Measurements from ENCODE around the gene SPECC1L. TPM values are rescaled to one million over a fixed set of nuclear protein-coding genes. Genes with fewer than 3 reads are reported as not detected.

The SPECC1L gene
- total RNA-seq, 1 experiment from 2014 or later = 40.8 TPM

DNA sequence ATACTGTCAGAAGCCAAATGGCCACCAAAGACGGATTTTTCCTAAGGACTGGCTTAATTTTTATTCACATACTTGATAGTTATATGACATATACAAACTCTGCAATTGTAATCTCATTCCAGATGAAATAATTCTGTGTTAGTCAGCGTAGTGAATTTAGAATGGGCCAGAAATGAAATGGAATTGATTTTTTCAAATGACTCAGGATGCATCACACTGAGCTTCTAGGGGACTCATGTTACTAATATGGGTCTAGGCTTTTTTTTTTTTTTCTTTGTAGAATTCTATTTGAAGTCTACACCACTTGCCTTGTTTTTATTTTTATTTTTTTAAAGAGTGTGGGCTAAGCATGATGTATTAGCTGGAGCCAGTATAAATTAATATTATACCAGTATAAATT lies 62.7 kb downstream of the SPECC1L start (continued):
- TF ChIP-seq, protein P1, sequence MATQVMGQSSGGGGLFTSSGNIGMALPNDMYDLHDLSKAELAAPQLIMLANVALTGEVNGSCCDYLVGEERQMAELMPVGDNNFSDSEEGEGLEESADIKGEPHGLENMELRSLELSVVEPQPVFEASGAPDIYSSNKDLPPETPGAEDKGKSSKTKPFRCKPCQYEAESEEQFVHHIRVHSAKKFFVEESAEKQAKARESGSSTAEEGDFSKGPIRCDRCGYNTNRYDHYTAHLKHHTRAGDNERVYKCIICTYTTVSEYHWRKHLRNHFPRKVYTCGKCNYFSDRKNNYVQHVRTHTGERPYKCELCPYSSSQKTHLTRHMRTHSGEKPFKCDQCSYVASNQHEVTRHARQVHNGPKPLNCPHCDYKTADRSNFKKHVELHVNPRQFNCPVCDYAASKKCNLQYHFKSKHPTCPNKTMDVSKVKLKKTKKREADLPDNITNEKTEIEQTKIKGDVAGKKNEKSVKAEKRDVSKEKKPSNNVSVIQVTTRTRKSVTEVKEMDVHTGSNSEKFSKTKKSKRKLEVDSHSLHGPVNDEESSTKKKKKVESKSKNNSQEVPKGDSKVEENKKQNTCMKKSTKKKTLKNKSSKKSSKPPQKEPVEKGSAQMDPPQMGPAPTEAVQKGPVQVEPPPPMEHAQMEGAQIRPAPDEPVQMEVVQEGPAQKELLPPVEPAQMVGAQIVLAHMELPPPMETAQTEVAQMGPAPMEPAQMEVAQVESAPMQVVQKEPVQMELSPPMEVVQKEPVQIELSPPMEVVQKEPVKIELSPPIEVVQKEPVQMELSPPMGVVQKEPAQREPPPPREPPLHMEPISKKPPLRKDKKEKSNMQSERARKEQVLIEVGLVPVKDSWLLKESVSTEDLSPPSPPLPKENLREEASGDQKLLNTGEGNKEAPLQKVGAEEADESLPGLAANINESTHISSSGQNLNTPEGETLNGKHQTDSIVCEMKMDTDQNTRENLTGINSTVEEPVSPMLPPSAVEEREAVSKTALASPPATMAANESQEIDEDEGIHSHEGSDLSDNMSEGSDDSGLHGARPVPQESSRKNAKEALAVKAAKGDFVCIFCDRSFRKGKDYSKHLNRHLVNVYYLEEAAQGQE (IDR thresholded peaks at IDR 0.05; ENCODE audit: low read depth) = no peak
- TF ChIP-seq SRF (IDR thresholded peaks at IDR 0.05; ENCODE audit: low read depth) (0 out of 2 replicates have a peak, but pooled peaks have one; percentile 28), EZH2phosphoT487 (IDR thresholded peaks at IDR 0.05; ENCODE audit: borderline replicate concordance) (no peak), ZBTB33 (IDR thresholded peaks at IDR 0.05; ENCODE audit: extremely low read depth, insufficient replicate concordance, low read length) (no peak), ZFX (IDR thresholded peaks at IDR 0.05) (no peak), POLR2AphosphoS5 (IDR thresholded peaks at IDR 0.05; ENCODE audit: low read depth, low read length) (no peak), ELF1 (IDR thresholded peaks at IDR 0.05; ENCODE audit: borderline replicate concordance, low read depth) (no peak)

- H3K9me2 ChIP-seq (ENCODE audit: insufficient read depth) = no peaks in the 10 kb centered on the region
- ChIA-PET RAD21 (ENCODE audit: low non-redundant PET in 1 of 2, low total read pairs in 2 of 2, uncharacterized antibody in 2 of 2, unreplicated experiment in 2 of 2) (no interaction called here), POLR2A (no interaction called here), CTCF (interaction anchor here (1.1 kb wide), 1 partner anchor 186 kb away, joined by 3 read pairs; no protein-coding TSS in a partner anchor)
- H2AFZ ChIP-seq (ENCODE audit: low read depth, low read length, poor library complexity, severe bottlenecking) = no peak overlapping the region
- H3K36me3 ChIP-seq (ENCODE audit: control insufficient read depth in 1 of 2, insufficient read depth in 2 of 2, low read length in 2 of 2) = peaks cover 26 to 42% of the 10 kb centered on the region in 2 experiments
- H3K79me2 ChIP-seq (ENCODE audit: insufficient read depth, low read length) = peaks cover 31% of the 10 kb centered on the region; the same call in 1 of the 2 replicates
- no peak overlapping the region for H3K27ac ChIP-seq (ENCODE audit: low read depth, low read length)
- H3K9ac ChIP-seq (ENCODE audit: low read length) = no peak overlapping the region
- TF ChIP-seq CTCF (IDR thresholded peaks at IDR 0.05 in 2 of 3, conservative IDR thresholded peaks at IDR 0.05 in 1 of 3; ENCODE audit: borderline replicate concordance in 1 of 3, insufficient read depth in 1 of 3, low read depth in 2 of 3, low read length in 2 of 3) (no peak), CEBPB (IDR thresholded peaks at IDR 0.05; ENCODE audit: low read depth) (no peak), RAD21 (IDR thresholded peaks at IDR 0.05; ENCODE audit: low read depth) (no peak)
- intact Hi-C loops (cut with micrococcal nuclease) = no loop called here
- no peaks in the 10 kb centered on the region for H3K9me3 ChIP-seq (ENCODE audit: control insufficient read depth in 1 of 2, insufficient read depth in 1 of 2, low read depth in 1 of 2, low read length in 2 of 2)
- H3K27me3 ChIP-seq (ENCODE audit: insufficient read depth, low read length) = no peaks in the 10 kb centered on the region
- no TSS peak for BruUV-seq (replicated peaks)
- H4K20me1 ChIP-seq (ENCODE audit: insufficient read depth) = 0 out of 2 replicates have a peak, but pooled peaks cover 8% of the 10 kb centered on the region
- ATAC-seq (no peak), DNase-seq (ENCODE audit: low read depth, low spot score) (no peak)
- no peak overlapping the region for H3K4me2 ChIP-seq (ENCODE audit: low read length)
- H3K4me1 ChIP-seq (ENCODE audit: control insufficient read depth in 1 of 2, insufficient read depth in 2 of 2, low read length in 2 of 2) = peaks cover 0 to 20% of the 10 kb centered on the region in 2 experiments; a peak in 3 of 4 replicates
- H3K4me3 ChIP-seq (replicated peaks in 1 of 2; ENCODE audit: low read depth in 1 of 2, low read length in 2 of 2) = no peak overlapping the region
Measured at GRCh38 chr22:24335496-24335895, 64.9 kb downstream of the SPECC1L start.
